Measurements from ENCODE around the gene NTMT2.

The NTMT2 gene

DNA sequence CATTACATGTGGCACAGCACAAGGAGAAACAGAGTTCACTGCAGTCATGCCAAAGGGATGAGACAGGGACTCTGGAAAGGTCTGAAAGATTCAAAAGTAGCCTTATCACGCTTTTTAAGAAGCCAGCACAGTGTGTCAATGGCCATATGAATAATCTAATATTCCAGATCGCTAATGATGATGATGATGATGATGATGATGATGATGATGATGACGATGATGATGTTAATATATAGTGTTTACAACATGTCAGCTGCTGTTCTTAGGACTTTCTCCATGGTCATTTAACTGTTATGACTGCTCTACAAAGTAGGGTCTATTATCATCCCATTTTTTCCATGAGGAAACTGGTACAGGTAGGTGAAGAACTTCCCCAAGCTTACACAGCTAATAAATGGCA, 64.4 kb downstream of the NTMT2 start:
- DNase-seq = no peak

DNA sequence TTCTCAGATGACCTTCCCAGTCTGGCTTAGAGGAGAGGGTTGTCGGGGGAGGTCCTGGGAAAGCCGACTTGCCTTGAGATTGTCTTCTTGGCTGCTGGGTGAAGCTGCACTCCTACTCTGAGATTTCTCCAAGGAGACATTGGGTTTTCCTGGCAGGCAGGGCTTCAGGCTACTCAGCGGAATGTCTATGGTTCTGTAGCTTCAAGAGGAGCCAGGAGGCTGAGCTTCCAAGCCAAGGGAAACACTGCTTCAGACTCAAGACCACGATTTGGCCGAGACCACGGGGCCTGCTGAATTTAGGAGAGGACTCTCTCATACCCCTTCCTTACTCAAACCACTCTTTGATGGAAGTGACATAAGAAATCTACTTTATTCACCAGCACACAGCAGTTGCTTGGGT, 67.8 kb downstream of the NTMT2 start:
- no peak for DNase-seq

DNA sequence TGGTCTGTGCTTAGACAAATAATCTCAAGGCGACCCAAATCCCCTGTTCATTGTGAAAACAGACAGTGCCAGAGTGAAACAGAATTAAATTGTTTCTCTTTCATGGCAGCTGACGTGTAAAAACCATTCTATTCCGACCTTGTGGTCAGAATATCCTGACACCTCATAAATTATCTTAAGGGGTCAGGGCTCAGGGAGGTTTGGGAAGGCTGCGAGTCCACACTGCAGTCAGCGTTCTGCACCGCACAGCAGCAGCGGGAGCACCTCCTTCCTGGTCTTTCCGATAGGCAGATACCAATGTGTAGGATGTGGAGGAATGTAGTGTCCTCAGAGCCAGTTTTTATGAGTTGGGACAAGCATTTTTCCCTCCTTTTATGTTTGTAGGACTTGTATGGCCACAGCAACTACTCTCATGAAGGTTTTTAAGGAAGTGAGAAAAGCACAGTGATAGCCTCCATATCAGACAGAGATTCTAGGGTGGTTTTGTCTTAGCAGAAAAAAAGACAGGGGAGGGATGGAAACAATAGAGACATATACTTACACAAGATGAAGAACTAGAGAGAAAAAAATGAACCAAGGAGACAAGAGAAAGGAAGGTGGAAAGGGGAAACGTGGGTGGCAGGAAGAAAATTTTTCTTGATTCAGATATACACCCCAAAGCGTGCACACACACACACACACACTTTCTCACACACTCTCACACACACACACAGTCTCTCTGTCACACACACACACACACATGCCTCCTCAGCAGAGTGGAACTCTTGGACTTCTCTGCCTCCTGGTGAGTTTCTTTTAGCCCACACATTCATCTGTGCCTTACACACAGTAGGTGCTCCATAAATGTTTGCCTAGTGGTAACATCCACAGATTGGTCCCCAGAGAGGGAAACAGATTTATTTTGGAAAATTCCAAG, 68.6 kb downstream of the NTMT2 start:
- no peak for DNase-seq

DNA sequence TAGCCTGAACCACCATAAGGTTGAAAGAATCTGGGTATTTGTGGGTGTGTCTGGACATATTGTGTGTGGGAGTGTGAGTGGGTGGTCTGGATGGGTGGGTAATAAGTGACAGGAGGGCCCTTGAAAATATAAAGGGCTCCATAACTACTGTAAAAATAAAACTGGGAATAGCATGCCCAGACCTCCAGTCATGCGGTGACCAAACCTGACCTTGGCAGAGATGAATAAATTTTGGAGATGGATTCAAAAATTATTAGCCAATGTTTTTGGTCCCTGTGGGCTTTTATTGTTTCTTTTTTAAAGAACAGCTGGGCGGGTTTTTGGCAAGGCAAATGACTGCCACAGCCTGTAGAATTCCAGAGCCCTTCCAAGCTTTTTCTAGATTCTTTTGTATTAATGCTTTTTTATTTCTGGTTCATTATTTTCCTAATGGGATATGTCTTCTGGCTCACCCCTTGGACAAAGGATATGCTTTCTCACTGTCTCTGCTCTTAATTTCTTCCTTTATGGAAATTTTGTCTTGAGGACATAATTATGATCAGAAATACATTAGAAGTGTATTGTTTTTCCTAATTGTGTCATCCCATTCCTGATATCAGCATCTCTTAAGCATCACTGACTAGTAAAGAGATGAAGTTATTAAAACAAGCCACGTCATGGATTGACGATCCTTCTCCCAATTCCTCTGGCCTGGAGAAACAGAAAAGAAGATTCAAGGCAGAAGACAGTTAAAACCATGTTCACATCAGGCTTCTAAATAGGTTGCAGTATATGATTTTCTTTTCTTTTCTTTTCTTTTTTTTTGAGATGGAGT, 69.5 kb downstream of the NTMT2 start:
- no peak for DNase-seq

DNA sequence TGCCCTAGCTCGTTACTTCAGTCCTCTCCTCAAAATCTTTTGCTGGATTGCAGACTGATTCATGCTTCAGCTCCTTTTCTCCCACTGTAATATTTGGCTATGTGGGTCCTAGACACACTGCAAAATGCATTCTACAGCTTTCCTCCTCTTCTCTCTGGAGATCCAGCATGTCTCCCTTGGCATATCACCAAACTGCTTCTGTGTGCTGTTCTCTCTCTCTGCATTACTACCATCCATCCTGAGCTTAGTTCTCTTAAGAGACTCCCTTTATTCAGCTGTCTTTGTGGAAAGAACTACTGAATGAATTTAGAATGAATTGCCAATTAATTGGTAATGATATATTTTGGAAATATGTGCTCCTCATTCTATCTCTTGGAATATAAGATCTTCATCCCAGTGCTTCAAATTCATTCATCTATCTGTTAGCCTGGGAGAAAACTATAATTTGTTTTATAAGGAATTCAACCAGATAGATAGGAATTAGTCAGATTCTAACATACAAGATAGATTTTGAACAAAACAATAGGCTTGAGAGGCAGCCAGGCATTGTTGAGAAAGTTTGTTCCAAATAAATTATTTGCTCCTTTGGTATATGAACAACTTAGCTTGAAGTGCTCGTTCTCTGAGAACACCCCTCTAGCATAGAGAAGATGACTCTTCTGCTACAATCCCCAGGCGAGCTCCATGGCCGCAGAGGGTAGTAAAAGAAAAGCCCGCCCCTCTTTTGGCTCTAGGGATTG, 71.9 kb downstream of the NTMT2 start:
- DNase-seq = no peak

DNA sequence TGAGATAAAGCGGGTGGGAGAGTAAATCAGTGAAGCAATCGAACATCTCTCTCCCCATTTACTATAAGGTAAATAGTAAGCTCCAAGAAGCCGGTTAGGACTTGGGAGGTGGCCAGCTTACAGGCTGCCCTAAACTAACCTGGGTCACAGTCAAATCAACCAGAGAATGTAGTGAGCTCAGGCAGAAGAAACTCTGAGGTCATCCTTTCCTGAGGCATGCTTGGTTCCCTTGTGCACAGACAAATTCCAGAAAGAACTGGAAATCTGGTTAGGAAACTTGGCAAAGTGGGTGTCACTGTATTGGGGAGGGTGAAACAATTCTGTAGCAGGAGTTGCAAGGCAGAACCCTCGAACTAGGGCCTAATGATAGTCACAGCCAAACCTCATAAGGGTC, 72.5 kb downstream of the NTMT2 start:
- no peak for DNase-seq

All from suppressor macrophage (primary cell).